Psoas muscle (tissue), 8 donors: ENCODE data around the gene NPTN. TPM values are rescaled to one million over a fixed set of nuclear protein-coding genes. Genes with fewer than 3 reads are reported as not detected.
"Not testable (repeated sequence)": the region's sequence is repeated elsewhere in the genome, so short reads cannot be mapped to it uniquely, and the experiment has no call there.

ENCODE experiments used
- ATAC-seq, 4 donors: fragments of 200-7000 bp; cut with Tn5 transposase; one replicate each; pipeline ENCODE4 v1.9.1; 2020; ENCODE audit warnings: moderate library complexity in 3 of 4, mild to moderate bottlenecking in 2 of 4
- DNase-seq, 2 donors: peaks; one replicate each; pipeline ENCODE4 v3.0.0-alpha.2; 2020
- H3K27ac ChIP-seq: fragments of 200-600 bp; one replicate; pipeline ENCODE4 v1.8.0; 2022
- H3K27me3 ChIP-seq, 3 donors: fragments of 200-600 bp in 1 of 3; one replicate each; pipeline versions ENCODE4 v1.6.1 to v1.8.0; 2013 to 2022; ENCODE audit warnings: low read length in 2 of 3, mild to moderate bottlenecking in 2 of 3, moderate library complexity in 1 of 3; ENCODE audit not compliant: insufficient read depth in 3 of 3
- H3K36me3 ChIP-seq, 2 donors: fragments of 200-600 bp in 1 of 2; one replicate each; pipeline versions ENCODE4 v1.6.1 to v1.8.0; 2013 to 2022; ENCODE audit warnings: low read depth in 1 of 2, mild to moderate bottlenecking in 1 of 2, moderate library complexity in 1 of 2; ENCODE audit not compliant: insufficient read depth in 1 of 2
- H3K4me1 ChIP-seq: fragments of 200-600 bp; one replicate; pipeline ENCODE4 v1.8.0; 2022
- H3K4me3 ChIP-seq: fragments of 200-600 bp; one replicate; pipeline ENCODE4 v1.8.0; 2022; ENCODE audit warnings: mild to moderate bottlenecking
- H3K9me3 ChIP-seq: fragments of 200-600 bp; one replicate; pipeline ENCODE4 v1.8.0; 2022
- WGBS, 3 donors: extraction: QIAGEN DNeasy Blood & Tissue Kit; methylation state at CpG; one replicate each; pipeline versions ENCODE4 v1.1.6 to v1.1.7; 2013; 5-methylcytosine and 5-hydroxymethylcytosine counted together
- intact Hi-C, 2 donors: fragments of 100-400 bp; cut with DNase I; formaldehyde crosslinking; loops; one replicate each; pipeline versions ENCODE4 v1.11.0 to v1.14.2; 2022
- polyA plus RNA-seq, 3 donors: library from polyadenylated mRNA; stranded (reverse); fragments of 200-250 nt; gene quantifications; one replicate each; pipeline ENCODE4 v1.2.3, GENCODE V29; 2013
- total RNA-seq, 4 donors: library from RNA; stranded (reverse); fragmentation: NEBNext Ultra II Directional in 2 of 4; extraction: Animal tissue kit (Norgen Biotek cat#: 25700) in 2 of 4; gene quantifications; one replicate each; pipeline versions ENCODE4 v1.2.1 to v1.2.4, GENCODE V29; 2021 to 2023
- TF ChIP-seq, protein P1 (sequence below): fragments of 200-600 bp; IDR thresholded peaks from one replicate; pipeline ENCODE4 v1.8.0; 2022; ENCODE audit warnings: antibody characterized with exemption
- donor health status: healthy with polysubstance abuse.
- donor health status: DM: no; HTN: no; CAD: no; lungs with moderate emphysema.
- donor health status: Bipolar disorder and iron deficiency.
- donor health status: healthy.
- donor health status: DM: yes; HTN: yes; CAD: no.
- donor health status: DM: no; HTN: no; CAD: no.
- donor health status: DM: no; HTN: no; CAD: no.
- donor health status: DM: yes; HTN: yes; CAD: no.

The NPTN gene
- total and polyA plus RNA-seq, 7 donors = 26.3 to 41.1 (median 32.1) TPM

DNA sequence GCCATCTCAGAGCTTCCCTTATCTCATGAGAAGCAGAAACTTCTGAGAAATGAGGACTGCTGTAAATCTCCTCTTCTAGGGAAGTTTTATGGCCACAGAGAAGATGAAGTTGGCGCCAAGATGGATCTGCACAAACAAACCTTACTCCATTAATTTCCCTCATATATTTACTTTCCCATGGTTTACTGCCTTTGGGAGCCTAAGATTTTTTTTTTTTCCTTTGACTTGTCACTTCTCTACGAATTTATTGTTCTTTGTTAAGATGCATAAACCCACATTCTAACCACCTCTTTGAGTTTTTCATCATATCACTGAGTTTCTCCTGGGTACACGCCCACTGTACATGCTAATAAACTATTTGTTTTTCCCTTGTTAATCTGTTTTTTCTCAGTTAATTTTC is 21.5 kb upstream of the NPTN start:
- TF ChIP-seq, protein P1, sequence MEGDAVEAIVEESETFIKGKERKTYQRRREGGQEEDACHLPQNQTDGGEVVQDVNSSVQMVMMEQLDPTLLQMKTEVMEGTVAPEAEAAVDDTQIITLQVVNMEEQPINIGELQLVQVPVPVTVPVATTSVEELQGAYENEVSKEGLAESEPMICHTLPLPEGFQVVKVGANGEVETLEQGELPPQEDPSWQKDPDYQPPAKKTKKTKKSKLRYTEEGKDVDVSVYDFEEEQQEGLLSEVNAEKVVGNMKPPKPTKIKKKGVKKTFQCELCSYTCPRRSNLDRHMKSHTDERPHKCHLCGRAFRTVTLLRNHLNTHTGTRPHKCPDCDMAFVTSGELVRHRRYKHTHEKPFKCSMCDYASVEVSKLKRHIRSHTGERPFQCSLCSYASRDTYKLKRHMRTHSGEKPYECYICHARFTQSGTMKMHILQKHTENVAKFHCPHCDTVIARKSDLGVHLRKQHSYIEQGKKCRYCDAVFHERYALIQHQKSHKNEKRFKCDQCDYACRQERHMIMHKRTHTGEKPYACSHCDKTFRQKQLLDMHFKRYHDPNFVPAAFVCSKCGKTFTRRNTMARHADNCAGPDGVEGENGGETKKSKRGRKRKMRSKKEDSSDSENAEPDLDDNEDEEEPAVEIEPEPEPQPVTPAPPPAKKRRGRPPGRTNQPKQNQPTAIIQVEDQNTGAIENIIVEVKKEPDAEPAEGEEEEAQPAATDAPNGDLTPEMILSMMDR = no peak
- H3K36me3 ChIP-seq = no peaks in the 10 kb centered on the region
- H3K27me3 ChIP-seq = peaks cover 0 to 17% (median 5%) of the 10 kb centered on the region in 3 donors
- no peak overlapping the region for H3K27ac ChIP-seq
- no peak overlapping the region for H3K4me3 ChIP-seq
- DNase-seq (no peak), ATAC-seq (no peak)
- WGBS, 3 donors = 56 to 59% (median 58%) methylated on average over 3 of the region's 3 CpGs
- intact Hi-C loops = no loop called here
- no peaks in the 10 kb centered on the region for H3K4me1 ChIP-seq
- H3K9me3 ChIP-seq = no peaks in the 10 kb centered on the region

- no peak overlapping the region for H3K27ac ChIP-seq
- 55 to 65% (median 63%) methylated on average over 3 of the region's 3 CpGs for WGBS, 3 donors
- intact Hi-C loops = no loop called here
- H3K27me3 ChIP-seq = peaks cover 0 to 11% (median 5%) of the 10 kb centered on the region in 3 donors
- TF ChIP-seq, protein P1 = no peak
- no peaks in the 10 kb centered on the region for H3K4me1 ChIP-seq
- no peak overlapping the region for H3K4me3 ChIP-seq
- H3K36me3 ChIP-seq = no peaks in the 10 kb centered on the region
- H3K9me3 ChIP-seq = no peaks in the 10 kb centered on the region
- no peak for DNase-seq
- no peak for ATAC-seq
Measured at GRCh38 chr15:73650416-73651126, 17.4 kb upstream of the NPTN start.

GRCh38 chr15:73648014-73648295 is 14.8 kb upstream of the NPTN start:
- no peaks in the 10 kb centered on the region for H3K36me3 ChIP-seq
- TF ChIP-seq, protein P1 = no peak
- no peaks in the 10 kb centered on the region for H3K4me1 ChIP-seq
- H3K4me3 ChIP-seq = no peak overlapping the region
- H3K9me3 ChIP-seq = no peaks in the 10 kb centered on the region
- no peak overlapping the region for H3K27ac ChIP-seq
- ATAC-seq = no peak
- H3K27me3 ChIP-seq = peaks cover 0 to 11% (median 2%) of the 10 kb centered on the region in 3 donors
- WGBS, 3 donors = 71 to 89% (median 84%) methylated on average over 2 of the region's 2 CpGs
- intact Hi-C loops = no loop called here
- DNase-seq = no peak

GRCh38 chr15:73647259-73648013 is 14.2 kb upstream of the NPTN start:
- TF ChIP-seq, protein P1 = no peak
- intact Hi-C loops = no loop called here
- Histone ChIP-seq H3K9me3 (no peaks in the 10 kb centered on the region), H3K36me3 (no peaks in the 10 kb centered on the region), H3K27ac (no peak overlapping the region), H3K4me3 (no peak overlapping the region), H3K27me3 (peaks cover 0 to 11% (median 2%) of the 10 kb centered on the region in 3 donors), H3K4me1 (no peaks in the 10 kb centered on the region)
- 68 to 78% (median 74%) methylated on average over 6 of the region's 6 CpGs for WGBS, 3 donors
- ATAC-seq (no peak), DNase-seq (no peak)

- intact Hi-C loops = loop anchor here (2.0 to 5.0 kb wide), 4 partner anchors 38 to 79 kb away; no protein-coding TSS in a partner anchor
- H3K4me1 ChIP-seq = not testable (repeated sequence)
- WGBS, 3 donors = 53 to 63% (median 57%) methylated on average over 5 of the region's 5 CpGs
Measured at GRCh38 chr15:73639464-73639863, 6.3 kb upstream of the NPTN start.

More at GRCh38 chr15:73639464-73639863, 6.3 kb upstream of the NPTN start:
- not testable (repeated sequence) for H3K36me3 ChIP-seq, H3K4me3 ChIP-seq, DNase-seq, H3K9me3 ChIP-seq, H3K27ac ChIP-seq, ATAC-seq, H3K27me3 ChIP-seq
